H9 (cell line): ENCODE measurements around the gene CACNA2D3. TPM values are rescaled to one million over a fixed set of nuclear protein-coding genes. Genes with fewer than 3 reads are reported as not detected.

ENCODE experiments used
- DNase-seq: peaks from one replicate; pipeline ENCODE4 v3.0.0-alpha.2; 2017
- H2AFZ ChIP-seq: one replicate; pipeline ENCODE4 v1.6.1; 2013; ENCODE audit warnings: mild to moderate bottlenecking, low read length, control low read depth, moderate library complexity
- H2AK5ac ChIP-seq: 2 replicates; pipeline ENCODE4 v1.6.1; 2013; ENCODE audit warnings: low read length, control low read depth, mixed read lengths; ENCODE audit not compliant: insufficient read length
- H2BK120ac ChIP-seq: one replicate; pipeline ENCODE4 v1.6.1; 2013; ENCODE audit warnings: low read depth, mild to moderate bottlenecking, low read length, control low read depth, inconsistent platforms; ENCODE audit not compliant: poor library complexity, severe bottlenecking
- H2BK12ac ChIP-seq: 2 replicates; pipeline ENCODE4 v1.6.1; 2013; ENCODE audit warnings: low read length, control low read depth, mixed read lengths, low read depth; ENCODE audit not compliant: insufficient read length
- H2BK15ac ChIP-seq: 2 replicates; pipeline ENCODE4 v1.6.1; 2013; ENCODE audit warnings: low read depth, low read length, control low read depth
- H2BK20ac ChIP-seq: one replicate; pipeline ENCODE4 v1.6.1; 2013; ENCODE audit warnings: low read depth, mild to moderate bottlenecking, low read length, control low read depth, inconsistent platforms; ENCODE audit not compliant: poor library complexity, severe bottlenecking
- H2BK5ac ChIP-seq: 2 replicates; pipeline ENCODE4 v1.6.1; 2013; ENCODE audit warnings: low read length, control low read depth, mixed read lengths; ENCODE audit not compliant: insufficient read length
- H3K14ac ChIP-seq: 2 replicates; pipeline ENCODE4 v1.6.1; 2013; ENCODE audit warnings: low read length, control low read depth; ENCODE audit not compliant: insufficient read depth
- H3K18ac ChIP-seq: 2 replicates; pipeline ENCODE4 v1.6.1; 2013; ENCODE audit warnings: low read depth, mild to moderate bottlenecking, mixed read lengths, low read length, control low read depth; ENCODE audit not compliant: insufficient read length
- H3K23ac ChIP-seq: 2 replicates; pipeline ENCODE4 v1.6.1; 2013; ENCODE audit warnings: low read length, control low read depth, mixed read lengths, low read depth; ENCODE audit not compliant: insufficient read length
- H3K23me2 ChIP-seq: 2 replicates; pipeline ENCODE4 v1.6.1; 2013; ENCODE audit warnings: low read depth, mild to moderate bottlenecking, mixed read lengths, low read length, control low read depth; ENCODE audit not compliant: insufficient read length, poor library complexity, severe bottlenecking
- H3K27ac ChIP-seq: 2 replicates; pipeline ENCODE4 v1.5.1; 2013; ENCODE audit warnings: low read length, control low read depth, mixed read lengths, low read depth; ENCODE audit not compliant: insufficient read length
- H3K27me3 ChIP-seq: 2 replicates; pipeline ENCODE4 v1.6.1; 2013; ENCODE audit warnings: low read length, control low read depth, inconsistent platforms; ENCODE audit not compliant: insufficient read depth
- H3K4ac ChIP-seq: 2 replicates; pipeline ENCODE4 v1.6.1; 2013; ENCODE audit warnings: low read depth, mild to moderate bottlenecking, control low read depth, inconsistent platforms, low read length, moderate library complexity
- H3K4me1 ChIP-seq: 2 replicates; pipeline ENCODE4 v1.6.1; 2013; ENCODE audit warnings: low read length, control low read depth, inconsistent platforms; ENCODE audit not compliant: insufficient read depth
- H3K4me2 ChIP-seq: 2 replicates; pipeline ENCODE4 v1.6.1; 2013; ENCODE audit warnings: low read length, control low read depth, mixed read lengths; ENCODE audit not compliant: insufficient read length, insufficient read depth
- H3K56ac ChIP-seq: 2 replicates; pipeline ENCODE4 v1.6.1; 2013; ENCODE audit warnings: low read depth, mild to moderate bottlenecking, mixed read lengths, low read length, control low read depth; ENCODE audit not compliant: insufficient read length
- H3K79me1 ChIP-seq: 2 replicates; pipeline ENCODE4 v1.6.1; 2013; ENCODE audit warnings: low read depth, mild to moderate bottlenecking, moderate library complexity, low read length, control low read depth, inconsistent platforms; ENCODE audit not compliant: insufficient read depth, poor library complexity, severe bottlenecking
- H3K79me2 ChIP-seq: 2 replicates; pipeline ENCODE4 v1.6.1; 2013; ENCODE audit warnings: low read length, control low read depth, inconsistent platforms; ENCODE audit not compliant: insufficient read depth
- H3K9ac ChIP-seq: 2 replicates; pipeline ENCODE4 v1.6.1; 2013; ENCODE audit warnings: low read length, control low read depth, mixed read lengths; ENCODE audit not compliant: insufficient read length; ENCODE audit errors: extremely low read depth
- H3K9me3 ChIP-seq: one replicate; pipeline ENCODE4 v1.6.1; 2013; ENCODE audit warnings: low read depth, low read length, inconsistent platforms; ENCODE audit not compliant: control insufficient read depth
- H3T11ph ChIP-seq: one replicate; pipeline ENCODE4 v1.6.1; 2013; ENCODE audit warnings: mild to moderate bottlenecking, low read length, control low read depth, inconsistent platforms
- H4K20me1 ChIP-seq: one replicate; pipeline ENCODE4 v1.6.1; 2013; ENCODE audit not compliant: control insufficient read depth, insufficient read length, insufficient read depth
- H4K5ac ChIP-seq: 2 replicates; pipeline ENCODE4 v1.6.1; 2013; ENCODE audit warnings: low read depth, mild to moderate bottlenecking, mixed read lengths, low read length, control low read depth; ENCODE audit not compliant: insufficient read length
- H4K8ac ChIP-seq: replicated peaks from 2 replicates; pipeline ENCODE4 v1.6.1; 2013; ENCODE audit warnings: low read length, control low read depth, mixed read lengths, low read depth; ENCODE audit not compliant: insufficient read length
- H4K91ac ChIP-seq: 2 replicates; pipeline ENCODE4 v1.6.1; 2013; ENCODE audit warnings: low read depth, mild to moderate bottlenecking, moderate library complexity, mixed read lengths, low read length, control low read depth; ENCODE audit not compliant: insufficient read length
- H3K27ac Mint-ChIP-seq, 3 experiments: 2 replicates in 2 of 3; 3 replicates in 1 of 3; pipeline ENCODE4 v1.8.0; 2020 to 2021; ENCODE audit warnings: mixed read lengths in 3 of 3, mild to moderate bottlenecking in 1 of 3, moderate library complexity in 1 of 3
- H3K27me3 Mint-ChIP-seq: 2 replicates; pipeline ENCODE4 v1.8.0; 2021; ENCODE audit warnings: low read depth, mild to moderate bottlenecking, moderate library complexity, mixed read lengths
- H3K36me3 Mint-ChIP-seq, 3 experiments: 2 replicates in 2 of 3; 3 replicates in 1 of 3; pipeline ENCODE4 v1.8.0; 2020 to 2021; ENCODE audit warnings: low read depth in 3 of 3, mixed read lengths in 3 of 3; ENCODE audit not compliant: insufficient read depth in 1 of 3
- H3K4me1 Mint-ChIP-seq, 2 experiments: 2 replicates each; pipeline ENCODE4 v1.8.0; 2020; ENCODE audit warnings: mixed read lengths in 2 of 2
- H3K4me3 Mint-ChIP-seq, 2 experiments: 2 replicates in 1 of 2; 3 replicates in 1 of 2; pipeline ENCODE4 v1.8.0; 2020 to 2021; ENCODE audit warnings: mild to moderate bottlenecking in 2 of 2, mixed read lengths in 2 of 2, moderate library complexity in 1 of 2
- H3K9me3 Mint-ChIP-seq, 2 experiments: 2 replicates in 1 of 2; 3 replicates in 1 of 2; pipeline ENCODE4 v1.8.0; 2020; ENCODE audit warnings: mild to moderate bottlenecking in 2 of 2, mixed read lengths in 2 of 2, moderate library complexity in 1 of 2
- WGBS: extraction: QIAGEN DNeasy Blood & Tissue Kit; methylation state at CpG from one replicate; pipeline ENCODE4 v1.1.7; 2013; ENCODE audit warnings: missing lambda C conversion rate, low lambda C conversion rate, mixed read lengths; ENCODE audit not compliant: insufficient read length; ENCODE audit errors: extremely low coverage; 5-methylcytosine and 5-hydroxymethylcytosine counted together
- total RNA-seq: library from RNA; stranded (reverse); gene quantifications from 2 replicates; pipeline ENCODE4 v1.2.1, GENCODE V29; 2021
- TF ChIP-seq, protein P1 (sequence below): fragments of 200-600 bp; sonication (generic); conservative IDR thresholded peaks from 3 replicates; pipeline ENCODE4 v1.8.0; 2021; ENCODE audit warnings: antibody characterized with exemption, mild to moderate bottlenecking

CACNA2D3 gene
- total RNA-seq, 1 experiment from 2014 or later, result 3.2 TPM

DNA sequence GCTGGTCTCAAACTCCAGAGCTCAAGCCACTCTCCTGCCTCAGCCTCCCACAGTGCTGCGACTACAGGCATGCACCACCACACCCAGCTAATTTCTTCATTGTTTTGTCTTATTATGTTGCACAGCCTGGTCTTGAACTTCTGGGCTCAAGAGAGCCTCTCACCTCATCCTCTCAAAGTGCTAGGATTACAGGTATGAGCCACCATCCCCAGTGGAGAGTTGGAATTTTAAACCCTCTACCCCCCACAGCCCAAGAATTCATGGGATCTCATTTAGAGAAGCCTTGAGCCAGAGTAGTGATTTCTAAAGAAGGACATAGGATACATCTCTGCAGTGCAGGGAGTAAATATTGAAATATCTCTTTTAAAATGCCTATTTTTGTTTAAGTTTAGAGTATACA, 221.1 kb downstream of the CACNA2D3 start:
- no CpG with 5 or more reads among the region's 1 CpG for WGBS
- Histone ChIP-seq H3K4ac (no peak overlapping the region), H3K9me3 (no peaks in the 10 kb centered on the region), H3T11ph (no peak overlapping the region), H3K23ac (no peak overlapping the region), H4K8ac (no peak overlapping the region), H3K4me1 (peaks cover 6% of the 10 kb centered on the region; the same call in 1 of the 2 replicates), H3K56ac (no peak overlapping the region), H3K27ac (no peak overlapping the region), H3K23me2 (no peaks in the 10 kb centered on the region), H2BK12ac (no peak overlapping the region), H2BK120ac (no peak overlapping the region), H2BK20ac (no peak overlapping the region), H3K18ac (no peak overlapping the region), H2AK5ac (no peak overlapping the region), H4K91ac (no peak overlapping the region), H4K5ac (no peak overlapping the region), H3K79me2 (no peaks in the 10 kb centered on the region), H4K20me1 (no peaks in the 10 kb centered on the region), H2BK5ac (no peak overlapping the region), H2AFZ (no peak overlapping the region), H3K14ac (no peak overlapping the region), H3K9ac (no peak overlapping the region), H3K4me2 (no peak overlapping the region), H3K79me1 (no peaks in the 10 kb centered on the region), H2BK15ac (no peak overlapping the region), H3K27me3 (no peaks in the 10 kb centered on the region)
- DNase-seq, result no peak
- TF ChIP-seq, protein P1, sequence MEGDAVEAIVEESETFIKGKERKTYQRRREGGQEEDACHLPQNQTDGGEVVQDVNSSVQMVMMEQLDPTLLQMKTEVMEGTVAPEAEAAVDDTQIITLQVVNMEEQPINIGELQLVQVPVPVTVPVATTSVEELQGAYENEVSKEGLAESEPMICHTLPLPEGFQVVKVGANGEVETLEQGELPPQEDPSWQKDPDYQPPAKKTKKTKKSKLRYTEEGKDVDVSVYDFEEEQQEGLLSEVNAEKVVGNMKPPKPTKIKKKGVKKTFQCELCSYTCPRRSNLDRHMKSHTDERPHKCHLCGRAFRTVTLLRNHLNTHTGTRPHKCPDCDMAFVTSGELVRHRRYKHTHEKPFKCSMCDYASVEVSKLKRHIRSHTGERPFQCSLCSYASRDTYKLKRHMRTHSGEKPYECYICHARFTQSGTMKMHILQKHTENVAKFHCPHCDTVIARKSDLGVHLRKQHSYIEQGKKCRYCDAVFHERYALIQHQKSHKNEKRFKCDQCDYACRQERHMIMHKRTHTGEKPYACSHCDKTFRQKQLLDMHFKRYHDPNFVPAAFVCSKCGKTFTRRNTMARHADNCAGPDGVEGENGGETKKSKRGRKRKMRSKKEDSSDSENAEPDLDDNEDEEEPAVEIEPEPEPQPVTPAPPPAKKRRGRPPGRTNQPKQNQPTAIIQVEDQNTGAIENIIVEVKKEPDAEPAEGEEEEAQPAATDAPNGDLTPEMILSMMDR, result no peak
- Mint-ChIP-seq H3K36me3 (no peaks in the 10 kb centered on the region), H3K4me1 (peaks cover 28 to 30% of the 10 kb centered on the region in 2 experiments), H3K4me3 (no peak overlapping the region), H3K9me3 (no peaks in the 10 kb centered on the region; a peak in 1 of 5 replicates), H3K27ac (peak overlapping the region in 1 of 3 experiments; percentile 89; a peak in 1 of 7 replicates), H3K27me3 (peaks cover 2% of the 10 kb centered on the region)
